WTC11 (cell line): ENCODE data around the gene SPNS1. TPM values are rescaled to one million over a fixed set of nuclear protein-coding genes. Genes with fewer than 3 reads are reported as not detected.

Experiments used
- ATAC-seq: fragments of 200-7000 bp; cut with Tn5 transposase; 2 replicates; pipeline ENCODE4 v1.10.0; 2021; ENCODE audit warnings: mild to moderate bottlenecking, moderate library complexity
- CTCF ChIA-PET: fragments of 300-600 bp; sonication (Branson Sonifier 250); formaldehyde crosslinking; loops from one replicate; lab custom pipeline; 2021; ENCODE audit warnings: antibody characterized with exemption; lab: Charles Lee
- POLR2A ChIA-PET: fragments of 350-600 bp; sonication (Branson Sonifier 250); formaldehyde crosslinking; loops from one replicate; lab custom pipeline; 2021; ENCODE audit warnings: antibody characterized with exemption; lab: Charles Lee
- DNase-seq: peaks from one replicate; pipeline ENCODE4 v3.0.0; 2021; ENCODE audit warnings: low spot score
- H3K27ac Mint-ChIP-seq: 2 replicates; pipeline ENCODE4 v1.8.0; 2021; ENCODE audit warnings: mixed read lengths
- H3K27me3 Mint-ChIP-seq: 2 replicates; pipeline ENCODE4 v1.8.0; 2021; ENCODE audit warnings: low read depth, mild to moderate bottlenecking, moderate library complexity, mixed read lengths
- H3K36me3 Mint-ChIP-seq: 2 replicates; pipeline ENCODE4 v1.8.0; 2021; ENCODE audit warnings: mixed read lengths
- H3K4me1 Mint-ChIP-seq: 2 replicates; pipeline ENCODE4 v1.8.0; 2022; ENCODE audit warnings: mixed read lengths
- H3K4me3 Mint-ChIP-seq: 2 replicates; pipeline ENCODE4 v1.8.0; 2021; ENCODE audit warnings: mild to moderate bottlenecking, moderate library complexity, mixed read lengths
- H3K9me3 Mint-ChIP-seq: 2 replicates; pipeline ENCODE4 v1.8.0; 2021; ENCODE audit warnings: mixed read lengths
- E2F4 ChIP-seq: sonication (generic); formaldehyde crosslinking; IDR thresholded peaks from 2 replicates; pipeline ENCODE4 v1.8.1; 2022; ENCODE audit warnings: low read depth, mild to moderate bottlenecking, moderate library complexity, missing genetic modification reagents, borderline replicate concordance
- ERG ChIP-seq: fragments of 250-450 bp; sonication (Bioruptor Pico); IDR thresholded peaks from 2 replicates; pipeline ENCODE4 v1.8.0; 2021; ENCODE audit warnings: mild to moderate bottlenecking
- GABPB1 ChIP-seq: sonication (generic); formaldehyde crosslinking; IDR thresholded peaks from 2 replicates; pipeline ENCODE4 v1.8.1; 2023; ENCODE audit warnings: mild to moderate bottlenecking, missing genetic modification reagents
- GTF2I ChIP-seq: fragments of 250-450 bp; sonication (Bioruptor Pico); conservative IDR thresholded peaks from 2 replicates; pipeline ENCODE4 v1.4.0; 2021; ENCODE audit warnings: mild to moderate bottlenecking
- HMGA2 ChIP-seq: fragments of 250-450 bp; sonication (Bioruptor Pico); IDR thresholded peaks from 2 replicates; pipeline ENCODE4 v1.4.0; 2021; ENCODE audit warnings: mild to moderate bottlenecking, moderate library complexity
- JUN ChIP-seq: sonication (generic); formaldehyde crosslinking; IDR thresholded peaks from 2 replicates; pipeline ENCODE4 v1.8.0; 2023; ENCODE audit warnings: mild to moderate bottlenecking, missing genetic modification reagents
- MYBL2 ChIP-seq: sonication (generic); formaldehyde crosslinking; IDR thresholded peaks from 2 replicates; pipeline ENCODE4 v1.8.1; 2023; ENCODE audit warnings: mild to moderate bottlenecking, moderate library complexity, missing genetic modification reagents
- NFE2L1 ChIP-seq: sonication (generic); formaldehyde crosslinking; IDR thresholded peaks from 2 replicates; pipeline ENCODE4 v1.8.1; 2023; ENCODE audit warnings: missing genetic modification reagents
- NR1H2 ChIP-seq: sonication (generic); formaldehyde crosslinking; IDR thresholded peaks from 2 replicates; pipeline ENCODE4 v1.9.0; 2021; ENCODE audit warnings: mild to moderate bottlenecking, moderate library complexity, missing genetic modification reagents
- SMAD3 ChIP-seq: sonication (generic); formaldehyde crosslinking; IDR thresholded peaks from 2 replicates; pipeline ENCODE4 v1.8.0; 2022; ENCODE audit warnings: missing genetic modification reagents, mild to moderate bottlenecking, borderline replicate concordance
- ZNF121 ChIP-seq: sonication (generic); formaldehyde crosslinking; IDR thresholded peaks from 2 replicates; pipeline ENCODE4 v1.8.0; 2023; ENCODE audit warnings: missing genetic modification reagents
- ZNF232 ChIP-seq: sonication (generic); formaldehyde crosslinking; IDR thresholded peaks from 2 replicates; pipeline ENCODE4 v1.8.0; 2022; ENCODE audit warnings: mild to moderate bottlenecking, missing genetic modification reagents
- ZNF423 ChIP-seq: fragments of 250-450 bp; sonication (Bioruptor Pico); IDR thresholded peaks from 2 replicates; pipeline ENCODE4 v2.1.2; 2022; ENCODE audit warnings: mild to moderate bottlenecking, moderate library complexity
- total RNA-seq: library from RNA; stranded (reverse); gene quantifications from 3 replicates; pipeline ENCODE4 v1.2.3, GENCODE V29; 2021
- TF ChIP-seq, protein P1 (sequence below): sonication (generic); formaldehyde crosslinking; conservative IDR thresholded peaks from 2 replicates; pipeline ENCODE4 v1.8.1; 2022; ENCODE audit warnings: mild to moderate bottlenecking, missing genetic modification reagents
- TF ChIP-seq, protein P2 (sequence below): fragments of 250-450 bp; sonication (Bioruptor Pico); IDR thresholded peaks from 2 replicates; pipeline ENCODE4 v1.9.0; 2021; ENCODE audit warnings: mild to moderate bottlenecking
- TF ChIP-seq, protein P3 (sequence below): sonication (generic); formaldehyde crosslinking; IDR thresholded peaks from 2 replicates; pipeline ENCODE4 v1.8.1; 2023; ENCODE audit warnings: mild to moderate bottlenecking, moderate library complexity, missing genetic modification reagents
- TF ChIP-seq, protein P4 (sequence below): sonication (generic); formaldehyde crosslinking; IDR thresholded peaks from 2 replicates; pipeline ENCODE4 v1.8.0; 2023; ENCODE audit warnings: mild to moderate bottlenecking, missing genetic modification reagents

The SPNS1 gene
- total RNA-seq, 1 experiment from 2014 or later, result 64.4 TPM

GRCh38 chr16:28943281-28943680 is 31.3 kb upstream of the SPNS1 start:
- no peak overlapping the region for H3K27ac Mint-ChIP-seq
- POLR2A ChIA-PET, result no interaction called here
- H3K4me1 Mint-ChIP-seq, result peaks cover 8% of the 10 kb centered on the region
- DNase-seq, result no peak
- no peak overlapping the region for H3K4me3 Mint-ChIP-seq
- TF ChIP-seq, protein P1, sequence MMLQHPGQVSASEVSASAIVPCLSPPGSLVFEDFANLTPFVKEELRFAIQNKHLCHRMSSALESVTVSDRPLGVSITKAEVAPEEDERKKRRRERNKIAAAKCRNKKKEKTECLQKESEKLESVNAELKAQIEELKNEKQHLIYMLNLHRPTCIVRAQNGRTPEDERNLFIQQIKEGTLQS (CRISPR knock-in tag), result no peak
- TF ChIP-seq GTF2I (CRISPR knock-in tag) (no peak), ERG (no peak), HMGA2 (CRISPR knock-in tag) (no peak), E2F4 (CRISPR knock-in tag) (no peak), ZNF232 (CRISPR knock-in tag) (no peak), SMAD3 (no peak), GABPB1 (CRISPR knock-in tag) (no peak), JUN (CRISPR knock-in tag) (no peak), NFE2L1 (CRISPR knock-in tag) (no peak), ZNF423 (no peak)
- TF ChIP-seq, protein P2, sequence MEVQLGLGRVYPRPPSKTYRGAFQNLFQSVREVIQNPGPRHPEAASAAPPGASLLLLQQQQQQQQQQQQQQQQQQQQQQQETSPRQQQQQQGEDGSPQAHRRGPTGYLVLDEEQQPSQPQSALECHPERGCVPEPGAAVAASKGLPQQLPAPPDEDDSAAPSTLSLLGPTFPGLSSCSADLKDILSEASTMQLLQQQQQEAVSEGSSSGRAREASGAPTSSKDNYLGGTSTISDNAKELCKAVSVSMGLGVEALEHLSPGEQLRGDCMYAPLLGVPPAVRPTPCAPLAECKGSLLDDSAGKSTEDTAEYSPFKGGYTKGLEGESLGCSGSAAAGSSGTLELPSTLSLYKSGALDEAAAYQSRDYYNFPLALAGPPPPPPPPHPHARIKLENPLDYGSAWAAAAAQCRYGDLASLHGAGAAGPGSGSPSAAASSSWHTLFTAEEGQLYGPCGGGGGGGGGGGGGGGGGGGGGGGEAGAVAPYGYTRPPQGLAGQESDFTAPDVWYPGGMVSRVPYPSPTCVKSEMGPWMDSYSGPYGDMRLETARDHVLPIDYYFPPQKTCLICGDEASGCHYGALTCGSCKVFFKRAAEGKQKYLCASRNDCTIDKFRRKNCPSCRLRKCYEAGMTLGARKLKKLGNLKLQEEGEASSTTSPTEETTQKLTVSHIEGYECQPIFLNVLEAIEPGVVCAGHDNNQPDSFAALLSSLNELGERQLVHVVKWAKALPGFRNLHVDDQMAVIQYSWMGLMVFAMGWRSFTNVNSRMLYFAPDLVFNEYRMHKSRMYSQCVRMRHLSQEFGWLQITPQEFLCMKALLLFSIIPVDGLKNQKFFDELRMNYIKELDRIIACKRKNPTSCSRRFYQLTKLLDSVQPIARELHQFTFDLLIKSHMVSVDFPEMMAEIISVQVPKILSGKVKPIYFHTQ (CRISPR knock-in tag), result no peak
- TF ChIP-seq, protein P3, sequence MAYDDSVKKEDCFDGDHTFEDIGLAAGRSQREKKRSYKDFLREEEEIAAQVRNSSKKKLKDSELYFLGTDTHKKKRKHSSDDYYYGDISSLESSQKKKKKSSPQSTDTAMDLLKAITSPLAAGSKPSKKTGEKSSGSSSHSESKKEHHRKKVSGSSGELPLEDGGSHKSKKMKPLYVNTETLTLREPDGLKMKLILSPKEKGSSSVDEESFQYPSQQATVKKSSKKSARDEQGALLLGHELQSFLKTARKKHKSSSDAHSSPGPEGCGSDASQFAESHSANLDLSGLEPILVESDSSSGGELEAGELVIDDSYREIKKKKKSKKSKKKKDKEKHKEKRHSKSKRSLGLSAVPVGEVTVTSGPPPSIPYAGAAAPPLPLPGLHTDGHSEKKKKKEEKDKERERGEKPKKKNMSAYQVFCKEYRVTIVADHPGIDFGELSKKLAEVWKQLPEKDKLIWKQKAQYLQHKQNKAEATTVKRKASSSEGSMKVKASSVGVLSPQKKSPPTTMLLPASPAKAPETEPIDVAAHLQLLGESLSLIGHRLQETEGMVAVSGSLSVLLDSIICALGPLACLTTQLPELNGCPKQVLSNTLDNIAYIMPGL, result no peak
- no peaks in the 10 kb centered on the region for H3K9me3 Mint-ChIP-seq
- CTCF ChIA-PET, result interaction anchor here (0.5 kb wide), 1 partner anchor 83 kb away, joined by 3 read pairs; no protein-coding TSS in a partner anchor
- H3K36me3 Mint-ChIP-seq, result no peaks in the 10 kb centered on the region
- peaks cover 6% of the 10 kb centered on the region for H3K27me3 Mint-ChIP-seq
- ATAC-seq, result no peak

GRCh38 chr16:28946681-28947080 is 27.9 kb upstream of the SPNS1 start:
- peaks cover 2% of the 10 kb centered on the region; the same call in 1 of the 2 replicates for H3K27me3 Mint-ChIP-seq
- H3K27ac Mint-ChIP-seq, result no peak overlapping the region
- ChIA-PET POLR2A (no interaction called here), CTCF (interaction anchor here (3.0 kb wide), 1 partner anchor 10 kb away, joined by 37 read pairs; no protein-coding TSS in a partner anchor)
- H3K4me1 Mint-ChIP-seq, result peaks cover 11% of the 10 kb centered on the region
- ATAC-seq (no peak), DNase-seq (no peak)
- no peak overlapping the region for H3K4me3 Mint-ChIP-seq
- TF ChIP-seq ZNF121 (CRISPR knock-in tag) (peak; percentile 92), MYBL2 (no peak), NR1H2 (CRISPR knock-in tag) (no peak)
- TF ChIP-seq, protein P4, sequence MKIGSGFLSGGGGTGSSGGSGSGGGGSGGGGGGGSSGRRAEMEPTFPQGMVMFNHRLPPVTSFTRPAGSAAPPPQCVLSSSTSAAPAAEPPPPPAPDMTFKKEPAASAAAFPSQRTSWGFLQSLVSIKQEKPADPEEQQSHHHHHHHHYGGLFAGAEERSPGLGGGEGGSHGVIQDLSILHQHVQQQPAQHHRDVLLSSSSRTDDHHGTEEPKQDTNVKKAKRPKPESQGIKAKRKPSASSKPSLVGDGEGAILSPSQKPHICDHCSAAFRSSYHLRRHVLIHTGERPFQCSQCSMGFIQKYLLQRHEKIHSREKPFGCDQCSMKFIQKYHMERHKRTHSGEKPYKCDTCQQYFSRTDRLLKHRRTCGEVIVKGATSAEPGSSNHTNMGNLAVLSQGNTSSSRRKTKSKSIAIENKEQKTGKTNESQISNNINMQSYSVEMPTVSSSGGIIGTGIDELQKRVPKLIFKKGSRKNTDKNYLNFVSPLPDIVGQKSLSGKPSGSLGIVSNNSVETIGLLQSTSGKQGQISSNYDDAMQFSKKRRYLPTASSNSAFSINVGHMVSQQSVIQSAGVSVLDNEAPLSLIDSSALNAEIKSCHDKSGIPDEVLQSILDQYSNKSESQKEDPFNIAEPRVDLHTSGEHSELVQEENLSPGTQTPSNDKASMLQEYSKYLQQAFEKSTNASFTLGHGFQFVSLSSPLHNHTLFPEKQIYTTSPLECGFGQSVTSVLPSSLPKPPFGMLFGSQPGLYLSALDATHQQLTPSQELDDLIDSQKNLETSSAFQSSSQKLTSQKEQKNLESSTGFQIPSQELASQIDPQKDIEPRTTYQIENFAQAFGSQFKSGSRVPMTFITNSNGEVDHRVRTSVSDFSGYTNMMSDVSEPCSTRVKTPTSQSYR, result no peak
- H3K36me3 Mint-ChIP-seq, result peaks cover 3% of the 10 kb centered on the region; the same call in 1 of the 2 replicates
- no peaks in the 10 kb centered on the region for H3K9me3 Mint-ChIP-seq
